ENCODE measurements around the gene CMTM8. TPM values are rescaled to one million over a fixed set of nuclear protein-coding genes. Genes with fewer than 3 reads are reported as not detected.

The CMTM8 gene
- polyA plus RNA-seq, 1 donor from 2014 or later = 0.25 TPM

DNA sequence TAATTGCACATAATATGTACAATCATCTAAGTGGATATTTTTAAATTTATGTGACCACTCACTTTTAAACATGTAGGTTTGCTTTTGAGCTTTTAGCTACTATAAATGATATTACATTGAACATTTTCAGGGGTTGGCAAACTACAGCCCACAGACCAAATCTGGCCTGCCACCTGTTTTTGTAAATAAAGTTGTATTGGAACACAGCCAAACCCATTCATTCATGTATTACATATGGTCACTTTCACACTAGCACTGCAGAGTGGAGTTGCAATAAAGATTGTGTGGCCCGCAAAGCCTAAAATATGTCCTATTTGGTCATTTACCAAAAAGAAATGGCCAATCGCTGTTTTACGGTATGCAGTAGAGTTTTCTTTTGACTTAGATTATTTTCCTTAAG lies 174.4 kb downstream of the CMTM8 start:
- H3K27me3 Mint-ChIP-seq = no peaks in the 10 kb centered on the region

DNA sequence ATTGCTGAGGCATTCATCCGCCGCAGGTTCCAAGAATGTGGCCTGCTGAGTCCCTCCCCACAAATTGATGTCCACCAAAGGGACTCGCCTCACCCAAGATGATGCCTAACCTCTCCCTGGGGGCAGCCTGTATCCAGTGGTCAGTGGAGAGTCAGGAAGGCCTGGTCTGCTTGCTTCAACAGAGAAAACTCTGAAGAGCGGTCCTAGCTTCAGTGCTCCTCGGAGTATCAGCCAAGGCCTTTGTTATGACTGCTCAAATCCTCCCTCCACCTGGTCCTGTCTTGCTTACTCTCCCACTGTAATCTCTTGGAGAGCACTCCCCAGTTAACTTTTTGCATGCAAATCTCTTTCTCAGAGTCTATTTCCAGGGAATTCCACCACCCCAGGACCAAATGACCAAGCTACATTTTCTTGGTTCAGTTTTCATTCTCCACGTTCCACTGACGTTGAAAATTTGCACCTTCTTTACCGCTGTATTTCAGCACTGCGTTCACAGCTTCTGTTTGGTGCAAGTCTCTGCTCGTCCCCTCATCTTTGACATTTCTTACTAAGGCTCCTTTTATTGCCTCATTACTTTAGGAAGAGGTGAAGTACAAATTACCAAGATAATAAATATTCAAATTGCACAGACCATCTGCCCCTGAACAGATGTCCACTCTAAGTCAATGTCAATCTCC lies 175.5 kb downstream of the CMTM8 start:
- Mint-ChIP-seq H3K36me3 (peaks cover 6% of the 10 kb centered on the region), H3K9me3 (no peaks in the 10 kb centered on the region), H3K4me3 (peak overlapping the region; percentile 12 to 89 (median 54)), H3K4me1 (peaks cover 41 to 58% (median 52%) of the 10 kb centered on the region in 3 donors), H3K27me3 (no peaks in the 10 kb centered on the region), H3K27ac (peak overlapping the region; percentile 67 to 92 (median 86))

More for the DNA sequence above, 174.4 kb downstream of the CMTM8 start:
- H3K27ac Mint-ChIP-seq = peak overlapping the region in 2 of 3 donors; percentile 67 to 86
- H3K4me1 Mint-ChIP-seq = peaks cover 41 to 59% (median 46%) of the 10 kb centered on the region in 3 donors
- no peaks in the 10 kb centered on the region for H3K9me3 Mint-ChIP-seq
- H3K36me3 Mint-ChIP-seq = peaks cover 6% of the 10 kb centered on the region
- peak overlapping the region in 1 of 4 donors; percentile 8 for H3K4me3 Mint-ChIP-seq

DNA sequence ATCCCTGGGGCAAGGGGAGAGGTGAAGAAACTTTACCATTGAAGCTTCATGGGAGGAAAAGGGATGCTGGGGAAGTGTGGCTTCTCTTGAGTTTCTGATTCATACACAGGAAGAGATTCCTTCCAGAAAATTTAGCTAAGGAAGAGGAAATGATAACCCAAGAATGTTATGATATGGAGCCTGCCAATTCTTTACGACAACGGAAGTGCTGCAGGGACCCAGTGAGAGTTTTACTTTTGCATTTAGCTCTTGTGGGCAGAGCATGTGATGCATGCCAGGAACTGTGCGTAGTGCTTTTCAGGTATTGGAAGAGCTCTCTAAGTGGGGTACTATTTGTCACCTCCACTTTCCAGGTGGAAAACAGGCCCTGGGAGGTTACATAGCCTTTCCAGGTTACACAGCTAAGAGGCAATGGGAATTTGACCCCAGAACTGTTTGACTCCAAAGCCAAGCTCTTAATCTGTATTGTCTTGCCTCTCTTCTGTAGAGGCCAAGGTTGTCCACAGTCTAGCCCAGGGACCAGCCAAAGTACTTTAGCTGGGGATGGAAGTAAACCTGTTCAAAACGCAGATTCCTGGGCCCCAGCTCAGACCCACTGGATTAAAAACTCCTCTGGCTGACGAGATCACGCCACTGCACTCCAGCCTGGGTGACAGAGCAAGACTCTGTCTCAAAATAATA lies 176.2 kb downstream of the CMTM8 start:
- H3K36me3 Mint-ChIP-seq = peaks cover 6% of the 10 kb centered on the region
- no peaks in the 10 kb centered on the region for H3K9me3 Mint-ChIP-seq
- peaks cover 43 to 60% (median 54%) of the 10 kb centered on the region in 3 donors for H3K4me1 Mint-ChIP-seq
- H3K27ac Mint-ChIP-seq = peak overlapping the region; percentile 65 to 92 (median 86)
- peak overlapping the region; percentile 12 to 89 (median 54) for H3K4me3 Mint-ChIP-seq
- no peaks in the 10 kb centered on the region for H3K27me3 Mint-ChIP-seq

DNA sequence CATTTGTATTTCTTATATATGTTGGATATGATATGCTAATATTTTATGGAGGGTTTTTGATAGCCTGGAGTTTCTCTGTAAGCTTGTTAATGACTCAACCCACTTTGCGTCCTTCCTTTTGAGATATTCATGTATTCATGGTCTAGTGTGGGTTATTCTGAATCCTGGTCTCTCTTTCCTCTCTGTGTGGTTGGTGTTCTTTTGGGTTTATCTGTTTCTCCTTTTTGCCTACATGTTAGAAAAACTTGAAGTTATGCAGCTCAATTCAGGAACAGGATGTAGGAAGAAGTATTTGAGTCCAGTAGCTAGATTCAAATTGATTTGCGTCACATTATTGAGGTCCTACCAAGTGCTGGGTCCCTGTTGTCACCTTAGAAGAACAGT lies 181.3 kb downstream of the CMTM8 start:
- Mint-ChIP-seq H3K4me1 (peaks cover 59 to 81% (median 78%) of the 10 kb centered on the region in 3 donors), H3K9me3 (no peaks in the 10 kb centered on the region), H3K4me3 (peak overlapping the region; percentile 46 to 88 (median 70)), H3K27me3 (no peaks in the 10 kb centered on the region), H3K36me3 (no peaks in the 10 kb centered on the region), H3K27ac (peak overlapping the region; percentile 86 to 98 (median 97))

Other genes starting within 250 kb of the CMTM8 start
- gene GPD1L, start 132.1 kb upstream of the CMTM8 start, polyA plus RNA-seq = 6.0 TPM
- 141 TPM for gene CMTM7, start 153.2 kb downstream of the CMTM8 start, polyA plus RNA-seq